ENCODE results near the gene DDX10. TPM values are rescaled to one million over a fixed set of nuclear protein-coding genes. Genes with fewer than 3 reads are reported as not detected.

DDX10 gene
- total and polyA plus RNA-seq, 2 of the 8 experiments (the other 6 are each of a cell fraction or from before 2014, with no cell fraction given), result 49.2 to 52.2 TPM

DNA sequence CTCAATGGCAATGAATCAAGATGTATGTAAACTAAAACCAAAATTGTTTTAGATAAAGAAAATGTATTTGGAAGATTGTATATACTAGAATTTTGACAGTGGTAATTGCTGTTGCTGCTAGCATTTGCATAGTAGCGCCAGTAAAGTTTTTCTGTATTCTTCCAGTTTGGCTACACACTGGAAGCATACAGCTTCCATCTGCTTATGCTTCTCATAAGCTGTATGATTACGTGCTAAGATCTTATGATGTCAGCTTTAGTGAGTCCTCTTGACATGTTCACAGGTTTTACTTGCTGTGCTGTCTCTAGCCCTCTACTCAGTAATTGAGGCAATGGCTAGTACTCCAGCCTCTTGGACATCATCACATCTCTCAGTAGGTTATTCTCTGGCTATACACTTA is 256.3 kb downstream of the DDX10 start:
- ChIA-PET CTCF (ENCODE audit: partially characterized antibody) (interaction anchor here (0.6 to 1.2 kb wide), 3 partner anchors 123 to 636 kb away, joined by 3 to 4 read pairs (median 4); no protein-coding TSS in a partner anchor), POLR2A (ENCODE audit: partially characterized antibody) (no interaction called here)
- no peak overlapping the region for H2BK12ac ChIP-seq (ENCODE audit: low read depth, low read length)
- no peak for DNase-seq (ENCODE audit: low read depth in 1 of 2, low spot score in 2 of 2)
- H3K9me3 ChIP-seq (ENCODE audit: insufficient read depth in 2 of 2, low read depth in 1 of 2, low read length in 1 of 2), result no peaks in the 10 kb centered on the region
- FAIRE-seq, result no peak
- no peak overlapping the region for H3K27ac ChIP-seq (ENCODE audit: low read depth, low read length)
- no peak overlapping the region for H3K14ac ChIP-seq (ENCODE audit: insufficient read length)
- H3K36me3 ChIP-seq (ENCODE audit: control insufficient read depth in 2 of 4, insufficient read depth in 4 of 4, low read length in 3 of 4), result no peaks in the 10 kb centered on the region; a peak in 1 of 8 replicates
- no peak overlapping the region for H4K8ac ChIP-seq (ENCODE audit: extremely low read depth, insufficient read depth, low read length)
- no peak overlapping the region for H3K9ac ChIP-seq (replicated peaks in 1 of 4; ENCODE audit: extremely low read depth in 1 of 4, low read depth in 3 of 4, low read length in 3 of 4)
- H3K23ac ChIP-seq (ENCODE audit: insufficient read length), result no peak overlapping the region
- no peaks in the 10 kb centered on the region for H3K23me2 ChIP-seq (ENCODE audit: low read depth, low read length)
- H3K4me2 ChIP-seq (ENCODE audit: insufficient read depth in 1 of 2, low read depth in 2 of 2, low read length in 2 of 2), result no peak overlapping the region
- H3K4ac ChIP-seq (replicated peaks; ENCODE audit: insufficient read length, low read depth, low read length), result no peak overlapping the region
- H2BK120ac ChIP-seq (replicated peaks; ENCODE audit: low read depth, low read length), result no peak overlapping the region
- no peak overlapping the region for H2BK5ac ChIP-seq (ENCODE audit: low read depth, low read length)
- no peak overlapping the region for H3K4me3 ChIP-seq (ENCODE audit: extremely low read depth in 1 of 4, insufficient read depth in 2 of 4, low read depth in 3 of 4, low read length in 4 of 4)
- H3K4me1 ChIP-seq (replicated peaks in 1 of 4; ENCODE audit: control insufficient read depth in 3 of 4, insufficient read depth in 4 of 4, low read length in 3 of 4), result no peaks in the 10 kb centered on the region
- H3K79me2 ChIP-seq (ENCODE audit: control insufficient read depth in 1 of 2, insufficient read depth in 2 of 2, low read length in 2 of 2), result no peaks in the 10 kb centered on the region
- no peak overlapping the region for H2BK20ac ChIP-seq (ENCODE audit: low read length)
- no peaks in the 10 kb centered on the region for H3K27me3 ChIP-seq (replicated peaks in 1 of 4; ENCODE audit: control insufficient read depth in 3 of 4, extremely low read depth in 1 of 4, insufficient read depth in 3 of 4, low read length in 3 of 4)
- H3K56ac ChIP-seq (replicated peaks; ENCODE audit: insufficient read length, low read depth, low read length), result no peak overlapping the region
- no peaks in the 10 kb centered on the region for H3K79me1 ChIP-seq (ENCODE audit: low read depth, low read length)
- whole genome bisulfite sequencing, 2 experiments (ENCODE audit: extremely low coverage in 1 of 2, insufficient coverage in 1 of 2, insufficient read length in 1 of 2, insufficient replicate concordance in 2 of 2, low coverage in 1 of 2, low lambda C conversion rate in 2 of 2, missing lambda C conversion rate in 1 of 2), result 93% methylated on average over 2 of the region's 2 CpGs; no CpG with 5 or more reads in 1 of the 2 experiments
- H3K18ac ChIP-seq (ENCODE audit: extremely low read depth, low read length), result no peak overlapping the region
- H4K91ac ChIP-seq (replicated peaks; ENCODE audit: insufficient read length, low read length), result no peak overlapping the region
- H2AFZ ChIP-seq (ENCODE audit: low read length), result no peak overlapping the region
- no peak overlapping the region for H2BK15ac ChIP-seq (ENCODE audit: low read length)
- H4K20me1 ChIP-seq (replicated peaks in 1 of 2; ENCODE audit: control insufficient read depth in 1 of 2, insufficient read depth in 2 of 2, low read length in 2 of 2), result no peaks in the 10 kb centered on the region
- no peak overlapping the region for H4K5ac ChIP-seq (ENCODE audit: insufficient read length, low read depth, low read length)
- no peak overlapping the region for H2AK5ac ChIP-seq (ENCODE audit: low read depth, low read length)
- TF ChIP-seq JUN (IDR thresholded peaks at IDR 0.05; ENCODE audit: low read depth, low read length) (no peak), PHF8 (conservative IDR thresholded peaks at IDR 0.05; ENCODE audit: low read depth, low read length) (no peak), KDM1A (IDR thresholded peaks at IDR 0.05; ENCODE audit: borderline replicate concordance, low read length) (no peak), KDM4A (IDR thresholded peaks at IDR 0.05; ENCODE audit: low read depth, low read length, severe bottlenecking) (no peak), CEBPB (IDR thresholded peaks at IDR 0.05; ENCODE audit: low read depth, low read length) (no peak)

All from H1 (cell line).